Left lung (tissue), 10 donors: ENCODE results near the gene MXD1. TPM values are rescaled to one million over a fixed set of nuclear protein-coding genes. Genes with fewer than 3 reads are reported as not detected.

Experiments used
- ATAC-seq: fragments of 200-7000 bp; cut with Tn5 transposase; one replicate; pipeline ENCODE4 v1.9.1; 2020; ENCODE audit warnings: moderate library complexity
- DNase-seq, 4 donors: peaks; one replicate each; pipeline ENCODE4 v3.0.0-alpha.2; 2013 to 2020
- H3K27ac ChIP-seq, 2 donors: fragments of 200-600 bp; sonication (generic) in 1 of 2; one replicate each; pipeline versions ENCODE4 v1.5.0 to v1.8.0; 2020 to 2021
- H3K27me3 ChIP-seq, 2 donors: fragments of 200-600 bp; sonication (generic) in 1 of 2; one replicate each; pipeline versions ENCODE4 v1.5.0 to v1.8.0; 2020 to 2021
- H3K36me3 ChIP-seq, 2 donors: fragments of 200-600 bp; sonication (generic) in 1 of 2; one replicate each; pipeline versions ENCODE4 v1.5.0 to v1.8.0; 2020 to 2021
- H3K4me1 ChIP-seq, 2 donors: fragments of 200-600 bp; one replicate each; pipeline ENCODE4 v1.8.0; 2021
- H3K4me3 ChIP-seq, 2 donors: fragments of 200-600 bp; sonication (generic) in 1 of 2; one replicate each; pipeline versions ENCODE4 v1.5.0 to v1.8.0; 2020 to 2021; ENCODE audit warnings: mild to moderate bottlenecking in 1 of 2
- H3K9me3 ChIP-seq, 2 donors: fragments of 200-600 bp; sonication (generic) in 1 of 2; one replicate each; pipeline versions ENCODE4 v1.5.0 to v1.8.0; 2020 to 2021
- intact Hi-C, 2 donors: fragments of 100-400 bp; cut with DNase I; formaldehyde crosslinking; loops; one replicate each; pipeline versions ENCODE4 v1.11.2 to v1.14.2; 2022
- polyA plus RNA-seq, 6 donors: library from polyadenylated mRNA; unstranded; fragments of 120-200 nt; gene quantifications; one replicate each; pipeline ENCODE4 v1.2.1, GENCODE V29; 2013; ENCODE audit not compliant: insufficient read length in 6 of 6
- total RNA-seq, 2 donors: library from RNA; stranded (reverse); fragmentation: NEBNext Ultra II Directional; extraction: Animal tissue kit (Norgen Biotek cat#: 25700); gene quantifications; one replicate each; pipeline ENCODE4 v1.2.1, GENCODE V29; 2021
- TF ChIP-seq, protein P1 (sequence below), 2 donors: fragments of 200-600 bp; sonication (generic) in 1 of 2; IDR thresholded peaks; one replicate each; pipeline versions ENCODE4 v1.5.0 to v1.8.0; 2021; ENCODE audit warnings: antibody characterized with exemption in 2 of 2
- donor health status: DM: no; HTN: yes; CAD: no.
- donor health status: DM: no; HTN: no; CAD: no.

MXD1 gene
- total and polyA plus RNA-seq, 8 donors: 9.3 to 82.4 (median 12.8) TPM

GRCh38 chr2:69937968-69938367 lies 23.1 kb downstream of the MXD1 start:
- Histone ChIP-seq H3K27ac (no peak overlapping the region), H3K4me3 (no peak overlapping the region), H3K9me3 (no peaks in the 10 kb centered on the region), H3K36me3 (peaks cover 0 to 81% of the 10 kb centered on the region in 2 donors), H3K27me3 (no peaks in the 10 kb centered on the region), H3K4me1 (peaks cover 6 to 54% of the 10 kb centered on the region in 2 donors)
- TF ChIP-seq, protein P1, sequence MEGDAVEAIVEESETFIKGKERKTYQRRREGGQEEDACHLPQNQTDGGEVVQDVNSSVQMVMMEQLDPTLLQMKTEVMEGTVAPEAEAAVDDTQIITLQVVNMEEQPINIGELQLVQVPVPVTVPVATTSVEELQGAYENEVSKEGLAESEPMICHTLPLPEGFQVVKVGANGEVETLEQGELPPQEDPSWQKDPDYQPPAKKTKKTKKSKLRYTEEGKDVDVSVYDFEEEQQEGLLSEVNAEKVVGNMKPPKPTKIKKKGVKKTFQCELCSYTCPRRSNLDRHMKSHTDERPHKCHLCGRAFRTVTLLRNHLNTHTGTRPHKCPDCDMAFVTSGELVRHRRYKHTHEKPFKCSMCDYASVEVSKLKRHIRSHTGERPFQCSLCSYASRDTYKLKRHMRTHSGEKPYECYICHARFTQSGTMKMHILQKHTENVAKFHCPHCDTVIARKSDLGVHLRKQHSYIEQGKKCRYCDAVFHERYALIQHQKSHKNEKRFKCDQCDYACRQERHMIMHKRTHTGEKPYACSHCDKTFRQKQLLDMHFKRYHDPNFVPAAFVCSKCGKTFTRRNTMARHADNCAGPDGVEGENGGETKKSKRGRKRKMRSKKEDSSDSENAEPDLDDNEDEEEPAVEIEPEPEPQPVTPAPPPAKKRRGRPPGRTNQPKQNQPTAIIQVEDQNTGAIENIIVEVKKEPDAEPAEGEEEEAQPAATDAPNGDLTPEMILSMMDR (IDR thresholded peaks at IDR 0.05): no peak
- ATAC-seq (no peak), DNase-seq (no peak)
- intact Hi-C loops: no loop called here

DNA sequence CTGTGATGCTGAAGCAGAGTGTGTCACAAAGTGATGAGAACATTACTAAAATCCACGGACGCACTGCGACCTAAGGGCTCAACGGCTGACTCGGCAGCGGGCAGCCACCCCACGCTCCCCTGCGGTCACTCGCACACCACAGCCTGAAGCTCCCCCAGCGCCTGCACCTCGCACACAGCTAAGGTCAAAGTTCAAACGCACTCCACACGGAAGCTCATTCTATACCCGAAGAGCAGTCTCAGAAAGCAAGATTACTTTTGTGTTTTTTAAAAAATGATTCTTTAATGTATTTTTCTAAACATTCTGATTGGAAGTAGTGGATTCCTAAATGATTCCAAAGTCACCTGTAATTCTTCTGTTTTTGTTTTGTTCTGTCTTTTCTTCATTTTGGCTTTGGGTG lies 24.8 kb downstream of the MXD1 start:
- TF ChIP-seq, protein P1 (IDR thresholded peaks at IDR 0.05): no peak
- Histone ChIP-seq H3K36me3 (peaks cover 0 to 94% of the 10 kb centered on the region in 2 donors), H3K4me1 (peaks cover 0 to 53% of the 10 kb centered on the region in 2 donors), H3K27ac (no peak overlapping the region), H3K27me3 (no peaks in the 10 kb centered on the region), H3K9me3 (no peaks in the 10 kb centered on the region), H3K4me3 (no peak overlapping the region)
- intact Hi-C loops: no loop called here
- DNase-seq: no peak
- ATAC-seq: no peak

- TF ChIP-seq, protein P1 (IDR thresholded peaks at IDR 0.05): no peak
- DNase-seq (no peak), ATAC-seq (no peak)
- H3K4me3 ChIP-seq: no peak overlapping the region
- H3K27ac ChIP-seq: no peak overlapping the region
- no peaks in the 10 kb centered on the region for H3K27me3 ChIP-seq
- peaks cover 0 to 86% of the 10 kb centered on the region in 2 donors for H3K36me3 ChIP-seq
- H3K4me1 ChIP-seq: peaks cover 0 to 51% of the 10 kb centered on the region in 2 donors
- no peaks in the 10 kb centered on the region for H3K9me3 ChIP-seq
- intact Hi-C loops: no loop called here
These were observed 25.8 kb downstream of the MXD1 start for GRCh38 chr2:69940691-69941090.

GRCh38 chr2:69943000-69943842 lies 28.3 kb downstream of the MXD1 start:
- Histone ChIP-seq H3K9me3 (no peaks in the 10 kb centered on the region), H3K27me3 (peaks cover 0 to under 1% of the 10 kb centered on the region in 2 donors), H3K4me3 (no peak overlapping the region), H3K4me1 (peaks cover 4 to 57% of the 10 kb centered on the region in 2 donors), H3K36me3 (peaks cover 0 to 61% of the 10 kb centered on the region in 2 donors), H3K27ac (peak overlapping the region in 1 of 2 donors; percentile 94)
- peak in 1 of 4 donors; percentile 13 for DNase-seq
- intact Hi-C loops: no loop called here
- ATAC-seq: peak; percentile 60
- TF ChIP-seq, protein P1 (IDR thresholded peaks at IDR 0.05): no peak

GRCh38 chr2:69943843-69944525 lies 29.1 kb downstream of the MXD1 start:
- no peak for DNase-seq
- peak overlapping the region in 1 of 2 donors; percentile 94 for H3K27ac ChIP-seq
- TF ChIP-seq, protein P1 (IDR thresholded peaks at IDR 0.05): no peak
- H3K9me3 ChIP-seq: no peaks in the 10 kb centered on the region
- H3K4me1 ChIP-seq: peaks cover 4 to 63% of the 10 kb centered on the region in 2 donors
- peaks cover 0 to 53% of the 10 kb centered on the region in 2 donors for H3K36me3 ChIP-seq
- H3K27me3 ChIP-seq: peaks cover 0 to 8% of the 10 kb centered on the region in 2 donors
- intact Hi-C loops: no loop called here
- ATAC-seq: peak; percentile 5
- no peak overlapping the region for H3K4me3 ChIP-seq
